Spleen (tissue), 7 donors: Measurements from ENCODE around the gene PLAGL1.
"Not testable (repeated sequence)": the region's sequence is repeated elsewhere in the genome, so short reads cannot be mapped to it uniquely, and the experiment has no call there.

Source experiments
- POLR2A ChIP-seq, 3 donors: fragments of 450-650 bp; IDR thresholded peaks; one replicate each; pipeline ENCODE4 v1.5.1; 2017; ENCODE audit warnings: antibody characterized with exemption in 3 of 3, mild to moderate bottlenecking in 1 of 3
- TF ChIP-seq, protein P1 (sequence below), 11 experiments: fragments of 200-600 bp in 7 of 11; fragments of 450-650 bp in 4 of 11; sonication (generic) in 4 of 11; IDR thresholded peaks in 8 of 11; conservative IDR thresholded peaks in 3 of 11; 1 replicate in 7 of 11; 2 replicates in 4 of 11; pipeline versions ENCODE4 v1.4.0 to v1.8.0; 2016 to 2021; ENCODE audit warnings: antibody characterized with exemption in 11 of 11, inconsistent platforms in 4 of 11, mild to moderate bottlenecking in 1 of 11
- donor health status: DM: no; HTN: no; CAD: no; lungs with moderate emphysema.
- donor health status: DM: no; HTN: no; CAD: no.
- donor health status: DM: no; HTN: no; CAD: no.

DNA sequence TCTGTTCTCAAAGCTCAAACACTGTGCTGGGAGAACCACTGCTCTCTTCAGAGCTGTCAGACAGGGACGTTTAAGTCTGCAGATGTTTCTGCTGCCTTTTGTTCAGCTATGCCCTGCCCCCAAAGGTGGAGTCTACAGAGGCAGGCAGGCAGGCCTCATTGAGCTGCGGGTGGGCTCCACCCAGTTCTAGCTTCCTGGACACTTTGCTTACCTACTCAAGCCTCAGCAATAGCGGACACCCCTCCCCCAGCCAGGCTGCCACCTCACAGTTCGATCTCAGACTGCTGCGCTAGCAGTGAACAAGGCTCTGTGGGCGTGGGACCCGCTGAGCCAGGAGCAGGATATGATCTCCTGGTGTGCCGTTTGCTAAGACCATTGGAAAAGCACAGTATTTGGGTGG lies 38.6 kb upstream of the PLAGL1 start:
- not testable (repeated sequence) for TF ChIP-seq POLR2A (IDR thresholded peaks at IDR 0.05)
- TF ChIP-seq, protein P1, sequence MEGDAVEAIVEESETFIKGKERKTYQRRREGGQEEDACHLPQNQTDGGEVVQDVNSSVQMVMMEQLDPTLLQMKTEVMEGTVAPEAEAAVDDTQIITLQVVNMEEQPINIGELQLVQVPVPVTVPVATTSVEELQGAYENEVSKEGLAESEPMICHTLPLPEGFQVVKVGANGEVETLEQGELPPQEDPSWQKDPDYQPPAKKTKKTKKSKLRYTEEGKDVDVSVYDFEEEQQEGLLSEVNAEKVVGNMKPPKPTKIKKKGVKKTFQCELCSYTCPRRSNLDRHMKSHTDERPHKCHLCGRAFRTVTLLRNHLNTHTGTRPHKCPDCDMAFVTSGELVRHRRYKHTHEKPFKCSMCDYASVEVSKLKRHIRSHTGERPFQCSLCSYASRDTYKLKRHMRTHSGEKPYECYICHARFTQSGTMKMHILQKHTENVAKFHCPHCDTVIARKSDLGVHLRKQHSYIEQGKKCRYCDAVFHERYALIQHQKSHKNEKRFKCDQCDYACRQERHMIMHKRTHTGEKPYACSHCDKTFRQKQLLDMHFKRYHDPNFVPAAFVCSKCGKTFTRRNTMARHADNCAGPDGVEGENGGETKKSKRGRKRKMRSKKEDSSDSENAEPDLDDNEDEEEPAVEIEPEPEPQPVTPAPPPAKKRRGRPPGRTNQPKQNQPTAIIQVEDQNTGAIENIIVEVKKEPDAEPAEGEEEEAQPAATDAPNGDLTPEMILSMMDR (IDR thresholded peaks at IDR 0.05 in 8 of 11, conservative IDR thresholded peaks at IDR 0.05 in 3 of 11) = not testable (repeated sequence)
